T-helper 9 cell (primary cell): ENCODE measurements around the gene ARSB.
"Not testable (repeated sequence)": the region's sequence is repeated elsewhere in the genome, so short reads cannot be mapped to it uniquely, and the experiment has no call there.

Experiments used
- DNase-seq: peaks from one replicate; pipeline ENCODE4 v3.0.0-alpha.2; 2020

ARSB gene

DNA sequence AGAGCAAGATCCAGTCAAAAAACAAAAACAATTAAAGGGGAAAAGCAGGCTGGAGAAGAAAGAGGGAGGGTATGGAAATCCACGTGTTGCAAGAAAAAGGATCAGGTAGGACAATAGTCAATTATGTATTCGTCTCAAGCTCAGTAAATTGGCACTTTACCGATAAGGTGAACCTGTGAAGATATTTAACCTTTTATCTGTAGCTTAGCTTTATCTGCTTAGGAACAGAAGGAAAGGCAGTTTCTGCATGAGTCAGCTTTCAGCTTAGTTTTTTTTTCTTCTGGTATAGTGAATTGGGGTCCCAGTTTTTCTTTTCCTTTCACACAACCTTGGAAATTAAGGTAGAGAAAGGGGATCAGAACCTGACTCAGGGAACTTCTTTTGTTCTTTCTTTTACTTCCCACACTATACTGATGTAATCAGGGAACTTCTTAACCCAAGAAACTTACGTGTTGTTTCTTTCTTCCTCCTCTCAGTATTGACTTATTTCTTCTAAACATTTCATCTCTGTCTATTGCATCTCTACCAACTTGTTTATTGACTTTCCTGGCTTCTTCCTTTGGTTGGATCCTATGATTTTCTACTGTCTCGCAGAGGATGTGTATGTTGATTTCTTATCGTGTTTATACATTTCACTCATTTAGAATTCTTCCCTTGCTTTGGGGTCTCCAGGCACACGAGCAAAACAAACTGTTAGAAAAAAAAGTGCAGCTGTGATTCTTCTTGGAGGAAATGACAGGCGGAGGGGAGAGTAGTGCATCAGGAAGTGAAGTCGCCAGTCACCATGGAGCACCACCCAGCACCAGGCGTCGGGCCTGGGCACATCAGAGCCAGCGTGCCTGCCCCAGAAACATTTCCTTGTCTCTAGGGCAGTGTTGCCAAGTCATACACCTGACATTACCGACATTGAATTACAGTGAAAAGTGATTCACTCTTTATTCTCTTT lies 213.6 kb downstream of the ARSB start:
- no peak for DNase-seq

- DNase-seq = no peak
These were observed 216.2 kb downstream of the ARSB start for GRCh38 chr5:78768781-78769380.

- DNase-seq = no peak
These were observed 218.7 kb downstream of the ARSB start for GRCh38 chr5:78766412-78766762.

GRCh38 chr5:78765756-78766411 lies 219.2 kb downstream of the ARSB start:
- DNase-seq = no peak

- no peak for DNase-seq
These were observed 220.0 kb downstream of the ARSB start for GRCh38 chr5:78765116-78765515.

- DNase-seq = no peak
These were observed 221.4 kb downstream of the ARSB start for GRCh38 chr5:78763659-78764189.

- not testable (repeated sequence) for DNase-seq
These were observed 222.4 kb downstream of the ARSB start for GRCh38 chr5:78762743-78763142.

GRCh38 chr5:78761840-78762239 lies 223.3 kb downstream of the ARSB start:
- no peak for DNase-seq

GRCh38 chr5:78760770-78761169 lies 224.3 kb downstream of the ARSB start:
- no peak for DNase-seq

GRCh38 chr5:78760366-78760765 lies 224.7 kb downstream of the ARSB start:
- DNase-seq = no peak

GRCh38 chr5:78758169-78758839 lies 226.8 kb downstream of the ARSB start:
- DNase-seq = no peak

- DNase-seq = no peak
These were observed 227.6 kb downstream of the ARSB start for GRCh38 chr5:78757269-78758053.

DNA sequence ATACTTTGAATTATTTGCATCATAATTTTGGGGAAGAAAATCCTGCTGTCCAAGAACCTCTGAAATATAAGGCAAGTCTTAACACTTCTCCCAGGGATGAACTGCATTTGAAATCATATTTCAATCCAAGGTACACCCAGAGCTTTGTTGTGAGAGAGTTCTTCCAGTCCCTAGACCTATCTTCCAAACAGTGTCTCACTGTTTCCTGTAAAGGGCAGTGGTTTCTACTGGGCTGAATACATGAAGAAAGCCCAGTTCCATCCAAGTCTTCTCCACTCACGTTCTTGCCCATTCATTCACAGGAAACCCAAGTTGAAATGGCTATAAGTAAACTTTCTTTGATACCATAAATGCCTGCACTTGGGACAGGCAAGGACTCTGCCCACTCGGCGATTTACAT lies 228.3 kb downstream of the ARSB start:
- DNase-seq = no peak

DNA sequence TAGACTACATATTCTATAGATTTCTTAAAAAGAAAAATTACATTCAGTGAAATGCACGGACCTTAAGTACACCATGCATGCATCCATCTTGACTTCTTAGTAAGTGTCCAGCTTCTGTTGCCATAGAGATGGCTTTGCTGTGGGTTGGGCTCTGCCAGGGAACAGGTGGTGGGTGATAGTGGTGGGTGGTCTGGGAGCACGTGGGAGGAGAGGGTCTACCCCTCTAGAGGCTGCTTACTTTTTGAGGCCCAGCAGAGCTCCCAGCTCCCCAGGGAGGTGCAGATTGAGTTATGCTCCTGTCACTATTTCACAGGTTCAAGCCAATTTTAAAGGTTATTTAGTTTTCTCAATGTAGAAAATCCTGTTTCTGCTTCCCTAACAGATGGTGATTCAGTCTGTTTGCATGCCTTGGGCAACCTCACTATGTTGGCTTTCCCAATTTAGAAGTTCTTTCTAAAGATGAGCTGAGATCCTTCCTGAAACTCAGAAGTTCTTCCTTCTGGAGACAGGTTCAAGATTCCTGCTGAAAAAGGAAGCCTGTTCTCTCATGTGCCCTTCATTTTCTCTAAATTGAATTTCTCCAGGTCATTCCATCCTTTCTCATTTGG lies 229.2 kb downstream of the ARSB start:
- no peak for DNase-seq

DNA sequence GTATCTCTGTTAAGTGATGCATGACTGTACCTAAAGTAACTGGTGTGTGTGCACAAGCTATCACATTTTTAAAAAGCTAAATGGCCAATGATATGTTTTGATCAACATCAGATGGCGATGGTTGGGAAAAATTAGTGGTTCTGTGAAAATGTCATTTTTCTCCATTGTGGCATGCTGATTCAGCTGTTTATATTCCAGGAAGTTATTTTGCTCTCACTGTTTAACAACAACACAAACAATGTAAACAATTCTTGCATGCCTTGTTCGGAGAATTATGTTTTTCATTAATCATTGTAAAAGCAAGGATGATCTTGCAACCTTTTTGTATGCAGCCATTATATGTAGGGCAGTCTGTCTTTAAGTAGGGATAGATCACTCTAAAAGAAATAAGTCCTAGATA lies 230.5 kb downstream of the ARSB start:
- no peak for DNase-seq

GRCh38 chr5:78753093-78753531 lies 232.0 kb downstream of the ARSB start:
- no peak for DNase-seq

DNA sequence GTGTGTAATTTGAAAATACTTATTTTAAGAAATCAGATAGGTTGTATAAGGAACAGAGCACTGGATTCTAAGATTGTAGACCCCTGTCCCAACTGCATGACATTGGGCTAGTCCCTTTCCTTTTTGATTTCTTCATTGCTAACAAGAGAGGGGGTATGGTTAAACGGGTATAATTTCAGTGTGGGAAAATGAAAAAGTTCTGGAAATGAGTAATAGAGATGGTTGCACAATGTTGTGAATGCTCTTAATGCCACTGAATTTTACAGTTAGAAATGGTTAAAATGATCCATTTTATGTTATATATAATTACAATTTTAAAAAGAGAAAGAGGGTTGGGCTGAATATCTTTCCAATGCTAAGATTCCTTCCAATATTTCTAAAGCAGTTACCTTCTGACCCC lies 233.2 kb downstream of the ARSB start:
- DNase-seq = no peak

- DNase-seq = no peak
These were observed 234.8 kb downstream of the ARSB start for GRCh38 chr5:78750281-78750680.

- no peak for DNase-seq
These were observed 237.3 kb downstream of the ARSB start for GRCh38 chr5:78747705-78748359.

- DNase-seq = no peak
These were observed 238.1 kb downstream of the ARSB start for GRCh38 chr5:78747055-78747454.
